Neural progenitor cell (in vitro differentiated cells): ENCODE results near the gene ADAMTS4. TPM values are rescaled to one million over a fixed set of nuclear protein-coding genes. Genes with fewer than 3 reads are reported as not detected.

Experiments
- DNase-seq: peaks from one replicate; pipeline ENCODE4 v3.0.0-alpha.2; 2016; ENCODE audit warnings: low spot score
- H2AFZ ChIP-seq: fragments of 200-600 bp; sonication (generic); replicated peaks from 2 replicates; pipeline ENCODE4 v1.6.1; 2016; ENCODE audit warnings: antibody characterized with exemption
- H3F3A ChIP-seq: fragments of 200-600 bp; sonication (generic); 2 replicates; pipeline ENCODE4 v1.6.1; 2016; ENCODE audit warnings: antibody characterized with exemption, low read depth
- H3K27ac ChIP-seq: fragments of 200-600 bp; sonication (generic); 2 replicates; pipeline ENCODE4 v1.5.1; 2016; ENCODE audit warnings: mild to moderate bottlenecking
- H3K27me3 ChIP-seq: fragments of 200-600 bp; sonication (generic); 2 replicates; pipeline ENCODE4 v1.6.1; 2016; ENCODE audit warnings: mild to moderate bottlenecking, moderate library complexity
- H3K36me3 ChIP-seq: fragments of 200-600 bp; sonication (generic); 2 replicates; pipeline ENCODE4 v1.5.1; 2016
- H3K4me1 ChIP-seq: fragments of 200-600 bp; sonication (generic); 2 replicates; pipeline ENCODE4 v1.6.1; 2016; ENCODE audit warnings: mixed run types
- H3K4me2 ChIP-seq: fragments of 200-600 bp; sonication (generic); 2 replicates; pipeline ENCODE4 v1.6.1; 2016
- H3K4me3 ChIP-seq: fragments of 200-600 bp; sonication (generic); 2 replicates; pipeline ENCODE4 v1.5.1; 2016
- H3K79me2 ChIP-seq: fragments of 200-600 bp; sonication (generic); 2 replicates; pipeline ENCODE4 v1.6.1; 2016; ENCODE audit warnings: low read depth
- H3K9ac ChIP-seq: fragments of 200-600 bp; sonication (generic); 2 replicates; pipeline ENCODE4 v1.6.1; 2016
- H3K9me3 ChIP-seq: fragments of 200-600 bp; sonication (generic); 2 replicates; pipeline ENCODE4 v1.5.1; 2016; ENCODE audit warnings: low read depth
- H4K20me1 ChIP-seq: fragments of 200-600 bp; sonication (generic); 2 replicates; pipeline ENCODE4 v1.6.1; 2016; ENCODE audit warnings: low read depth
- H3K27ac Mint-ChIP-seq: 3 replicates; pipeline ENCODE4 v1.8.0; 2021; ENCODE audit warnings: mixed read lengths
- H3K27me3 Mint-ChIP-seq: 2 replicates; pipeline ENCODE4 v1.8.0; 2022; ENCODE audit warnings: low read depth, mild to moderate bottlenecking, inconsistent platforms, moderate library complexity, mixed read lengths; ENCODE audit not compliant: insufficient read depth
- H3K36me3 Mint-ChIP-seq: 3 replicates; pipeline ENCODE4 v1.8.0; 2021; ENCODE audit warnings: mixed read lengths
- H3K4me1 Mint-ChIP-seq: 3 replicates; pipeline ENCODE4 v1.8.0; 2021; ENCODE audit warnings: mixed read lengths
- H3K4me3 Mint-ChIP-seq: 3 replicates; pipeline ENCODE4 v1.8.0; 2021; ENCODE audit warnings: mild to moderate bottlenecking, moderate library complexity, mixed read lengths
- H3K9me3 Mint-ChIP-seq: 3 replicates; pipeline ENCODE4 v1.8.0; 2020; ENCODE audit warnings: mixed read lengths
- CTCF ChIP-seq: fragments of 200-600 bp; sonication (generic); IDR thresholded peaks from 2 replicates; pipeline ENCODE4 v1.5.1; 2017; ENCODE audit warnings: antibody characterized with exemption, mild to moderate bottlenecking
- EZH2 ChIP-seq: fragments of 200-600 bp; sonication (generic); IDR thresholded peaks from 2 replicates; pipeline ENCODE4 v1.6.1; 2017; ENCODE audit warnings: antibody characterized with exemption, mild to moderate bottlenecking, moderate library complexity
- EZH2phosphoT487 ChIP-seq: fragments of 200-600 bp; sonication (generic); IDR thresholded peaks from 2 replicates; pipeline ENCODE4 v1.6.1; 2017; ENCODE audit warnings: antibody characterized with exemption
- microRNA-seq: library from miRNA; unstranded; fragments of <30 nt; microRNA quantifications from one replicate; pipeline ENCODE4, GENCODE V29; 2016
- small RNA-seq: library from RNA; depleted of rRNA; stranded (forward); fragments of <200 nt; gene quantifications from one replicate; pipeline ENCODE3, GENCODE V24; 2015
- total RNA-seq: library from RNA; depleted of rRNA; stranded (reverse); fragments of >200 nt; gene quantifications from 2 replicates; pipeline ENCODE4 v1.2.3, GENCODE V29; 2015; ENCODE audit warnings: low replicate concordance

The ADAMTS4 gene
- total RNA-seq, 1 donor from 2014 or later: 1.3 TPM

- H3K4me1 Mint-ChIP-seq: peaks cover 4% of the 10 kb centered on the region
These were observed 61.0 kb downstream of the ADAMTS4 start for GRCh38 chr1:161137881-161138280.

More at GRCh38 chr1:161137881-161138280, 61.0 kb downstream of the ADAMTS4 start:
- no peaks in the 10 kb centered on the region for H3K27me3 ChIP-seq
- Mint-ChIP-seq H3K27me3 (no peaks in the 10 kb centered on the region), H3K4me3 (no peak overlapping the region), H3K9me3 (no peaks in the 10 kb centered on the region), H3K27ac (no peak overlapping the region), H3K36me3 (peaks cover 7% of the 10 kb centered on the region)
- H3K9ac ChIP-seq: no peak overlapping the region
- peaks cover 21% of the 10 kb centered on the region for H3F3A ChIP-seq
- no peak overlapping the region for H3K27ac ChIP-seq
- peaks cover 21% of the 10 kb centered on the region for H3K79me2 ChIP-seq
- H3K4me2 ChIP-seq: no peak overlapping the region
- no peaks in the 10 kb centered on the region for H4K20me1 ChIP-seq
- no peaks in the 10 kb centered on the region for H3K36me3 ChIP-seq
- no peak overlapping the region for H2AFZ ChIP-seq
- H3K9me3 ChIP-seq: no peaks in the 10 kb centered on the region
- no peaks in the 10 kb centered on the region for H3K4me1 ChIP-seq
- H3K4me3 ChIP-seq: no peak overlapping the region
- DNase-seq: no peak
- no peak for TF ChIP-seq EZH2phosphoT487
- no peak for TF ChIP-seq CTCF
- no peak for TF ChIP-seq EZH2

Small RNAs within 50 kb of the gene (microRNA-seq; reads per million reads assigned to microRNA genes)
- gene MIR5187: not detected

Small RNAs within 50 kb of the gene (small RNA-seq; reads per million reads assigned to genes)
- not detected for gene RF01225

Other genes starting within 250 kb of the ADAMTS4 start
- not detected in 2 replicates for gene ITLN2, start 244.2 kb downstream of the ADAMTS4 start, total RNA-seq
- 60.0 and 69.3 TPM in 2 replicates for gene F11R, start 177.9 kb downstream of the ADAMTS4 start, total RNA-seq
- gene TSTD1, start 160.1 kb downstream of the ADAMTS4 start, total RNA-seq: 29.9 and 59.9 TPM in 2 replicates
- gene USF1, start 153.1 kb downstream of the ADAMTS4 start, total RNA-seq: 74.4 and 103 TPM in 2 replicates
- 0.06 TPM in 1 of 2 replicates, not detected in the other for gene ARHGAP30, start 129.2 kb downstream of the ADAMTS4 start, total RNA-seq
- 0.06 TPM in 1 of 2 replicates, not detected in the other for gene NECTIN4, start 109.5 kb downstream of the ADAMTS4 start, total RNA-seq
- gene KLHDC9, start 100.7 kb downstream of the ADAMTS4 start, total RNA-seq: 12.6 and 22.6 TPM in 2 replicates
- gene PFDN2, start 81.0 kb downstream of the ADAMTS4 start, total RNA-seq: 57.6 and 74.1 TPM in 2 replicates
- 39.5 and 46.3 TPM in 2 replicates for gene NIT1, start 80.9 kb downstream of the ADAMTS4 start, total RNA-seq
- gene DEDD, start 66.4 kb downstream of the ADAMTS4 start, total RNA-seq: 29.7 and 34.8 TPM in 2 replicates
- gene UFC1, start 45.1 kb downstream of the ADAMTS4 start, total RNA-seq: 114 and 133 TPM in 2 replicates
- 6.7 and 19.0 TPM in 2 replicates for gene USP21, start 39.6 kb downstream of the ADAMTS4 start, total RNA-seq
- 18.3 and 42.4 TPM in 2 replicates for gene PPOX, start 32.6 kb downstream of the ADAMTS4 start, total RNA-seq
- 9.5 and 36.5 TPM in 2 replicates for gene B4GALT3, start 21.5 kb downstream of the ADAMTS4 start, total RNA-seq
- 105 and 107 TPM in 2 replicates for gene NDUFS2, start 3.3 kb upstream of the ADAMTS4 start, total RNA-seq
- gene FCER1G, start 16.2 kb upstream of the ADAMTS4 start, total RNA-seq: 0.34 TPM in 1 of 2 replicates, not detected in the other
- gene APOA2, start 24.6 kb upstream of the ADAMTS4 start, total RNA-seq: not detected in 2 replicates
- 7.2 and 9.8 TPM in 2 replicates for gene TOMM40L, start 27.0 kb upstream of the ADAMTS4 start, total RNA-seq
- gene NR1I3, start 39.1 kb upstream of the ADAMTS4 start, total RNA-seq: not detected in 2 replicates
- 0.46 and 0.69 TPM in 2 replicates for gene PCP4L1, start 59.7 kb upstream of the ADAMTS4 start, total RNA-seq
- 1.1 and 2.0 TPM in 2 replicates for gene MPZ, start 110.9 kb upstream of the ADAMTS4 start, total RNA-seq
- gene SDHC, start 115.3 kb upstream of the ADAMTS4 start, total RNA-seq: 61.2 and 95.7 TPM in 2 replicates
- gene CFAP126, start 168.8 kb upstream of the ADAMTS4 start, total RNA-seq: not detected in 2 replicates